ENCODE data around the gene PCDHA7.
"Not testable (repeated sequence)": the region's sequence is repeated elsewhere in the genome, so short reads cannot be mapped to it uniquely, and the experiment has no call there.

PCDHA7 gene

DNA sequence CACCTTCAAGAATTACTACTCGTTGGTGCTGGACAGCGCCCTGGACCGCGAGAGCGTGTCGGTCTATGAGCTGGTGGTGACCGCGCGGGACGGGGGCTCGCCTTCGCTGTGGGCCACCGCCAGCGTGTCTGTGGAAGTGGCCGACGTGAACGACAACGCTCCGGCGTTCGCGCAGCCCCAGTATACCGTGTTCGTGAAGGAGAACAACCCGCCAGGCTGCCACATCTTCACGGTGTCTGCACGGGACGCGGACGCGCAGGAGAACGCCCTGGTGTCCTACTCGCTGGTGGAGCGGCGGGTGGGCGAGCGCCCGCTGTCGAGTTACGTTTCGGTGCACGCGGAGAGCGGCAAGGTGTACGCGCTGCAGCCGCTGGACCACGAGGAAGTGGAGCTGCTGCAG is 11.1 kb upstream of the PCDHA7 start:
- in situ Hi-C loops (cut with HindIII; ENCODE audit: low sequenced_read_pairs), result not testable (repeated sequence)

DNA sequence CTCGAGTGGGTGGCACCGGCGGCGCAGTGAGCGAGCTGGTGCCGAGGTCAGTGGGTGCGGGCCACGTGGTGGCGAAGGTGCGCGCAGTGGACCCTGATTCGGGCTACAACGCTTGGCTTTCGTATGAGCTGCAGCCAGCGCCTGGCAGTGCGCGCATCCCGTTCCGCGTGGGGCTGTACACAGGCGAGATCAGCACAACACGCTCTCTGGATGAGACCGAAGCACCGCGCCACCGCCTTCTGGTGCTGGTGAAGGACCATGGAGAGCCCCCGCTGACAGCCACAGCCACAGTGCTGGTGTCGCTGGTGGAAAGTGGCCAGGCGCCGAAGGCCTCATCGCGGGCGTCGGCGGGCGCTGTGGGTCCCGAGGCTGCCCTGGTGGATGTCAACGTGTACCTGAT is 10.6 kb upstream of the PCDHA7 start:
- in situ Hi-C loops (cut with HindIII; ENCODE audit: low sequenced_read_pairs), result no loop called here

DNA sequence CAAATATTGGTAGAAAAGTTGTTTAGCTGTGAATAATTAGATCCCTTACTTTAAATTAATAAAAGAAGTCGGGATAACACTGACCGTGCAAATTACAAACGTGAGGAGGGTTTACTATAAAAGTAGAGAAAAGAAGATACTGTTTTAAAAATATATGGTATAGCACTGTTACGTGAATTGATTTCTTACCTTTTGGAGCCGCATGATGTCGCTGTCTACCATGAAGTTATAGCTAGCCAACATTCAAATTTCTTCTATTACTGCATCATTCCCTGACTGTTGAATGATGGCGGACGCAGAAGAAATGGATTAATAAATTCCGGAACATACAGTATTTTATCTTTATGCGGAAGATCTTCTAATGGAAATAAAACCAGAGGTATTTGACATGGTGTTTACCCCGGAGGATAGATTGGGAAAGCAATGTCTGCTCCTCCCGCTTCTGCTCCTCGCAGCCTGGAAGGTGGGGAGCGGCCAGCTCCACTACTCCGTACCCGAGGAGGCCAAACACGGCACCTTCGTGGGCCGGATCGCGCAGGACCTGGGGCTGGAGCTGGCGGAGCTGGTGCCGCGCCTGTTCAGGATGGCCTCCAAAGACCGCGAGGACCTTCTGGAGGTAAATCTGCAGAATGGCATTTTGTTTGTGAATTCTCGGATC is 6.2 kb upstream of the PCDHA7 start, which contains the start of gene PCDHA6:
TSS of gene PCDHA6 (plus strand) at position 257 of the 658 bp plus-strand sequence. CDS start at position 389, 132 bp downstream.
- in situ Hi-C loops (cut with HindIII; ENCODE audit: low sequenced_read_pairs), result no loop called here

DNA sequence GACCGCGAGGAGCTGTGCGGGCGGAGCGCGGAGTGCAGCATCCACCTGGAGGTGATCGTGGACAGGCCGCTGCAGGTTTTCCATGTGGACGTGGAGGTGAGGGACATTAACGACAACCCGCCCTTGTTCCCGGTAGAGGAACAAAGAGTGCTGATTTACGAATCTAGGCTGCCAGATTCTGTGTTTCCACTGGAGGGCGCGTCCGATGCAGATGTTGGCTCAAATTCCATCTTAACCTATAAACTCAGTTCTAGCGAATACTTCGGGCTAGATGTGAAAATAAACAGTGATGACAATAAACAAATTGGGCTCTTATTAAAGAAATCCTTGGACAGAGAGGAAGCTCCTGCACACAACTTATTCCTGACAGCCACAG is 5.7 kb upstream of the PCDHA7 start:
- in situ Hi-C loops (cut with HindIII; ENCODE audit: low sequenced_read_pairs), result no loop called here

GRCh38 chr5:140829511-140830501 is 4.3 kb upstream of the PCDHA7 start:
- in situ Hi-C loops (cut with HindIII; ENCODE audit: low sequenced_read_pairs), result not testable (repeated sequence)

DNA sequence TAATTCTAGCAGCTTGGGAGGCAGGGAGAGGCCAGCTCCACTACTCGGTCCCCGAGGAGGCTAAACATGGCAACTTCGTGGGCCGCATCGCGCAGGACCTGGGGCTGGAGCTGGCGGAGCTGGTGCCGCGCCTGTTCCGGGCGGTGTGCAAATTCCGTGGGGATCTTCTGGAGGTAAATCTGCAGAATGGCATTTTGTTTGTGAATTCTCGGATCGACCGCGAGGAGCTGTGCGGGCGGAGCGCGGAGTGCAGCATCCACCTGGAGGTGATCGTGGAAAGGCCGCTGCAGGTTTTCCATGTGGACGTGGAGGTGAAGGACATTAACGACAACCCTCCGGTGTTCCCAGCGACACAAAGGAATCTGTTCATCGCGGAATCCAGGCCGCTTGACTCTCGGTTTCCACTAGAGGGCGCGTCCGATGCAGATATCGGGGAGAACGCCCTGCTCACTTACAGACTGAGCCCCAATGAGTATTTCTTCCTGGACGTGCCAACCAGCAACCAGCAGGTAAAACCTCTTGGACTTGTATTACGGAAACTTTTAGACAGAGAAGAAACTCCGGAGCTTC is 455 bp downstream of the PCDHA7 start:
- in situ Hi-C loops (cut with HindIII; ENCODE audit: low sequenced_read_pairs), result not testable (repeated sequence)

DNA sequence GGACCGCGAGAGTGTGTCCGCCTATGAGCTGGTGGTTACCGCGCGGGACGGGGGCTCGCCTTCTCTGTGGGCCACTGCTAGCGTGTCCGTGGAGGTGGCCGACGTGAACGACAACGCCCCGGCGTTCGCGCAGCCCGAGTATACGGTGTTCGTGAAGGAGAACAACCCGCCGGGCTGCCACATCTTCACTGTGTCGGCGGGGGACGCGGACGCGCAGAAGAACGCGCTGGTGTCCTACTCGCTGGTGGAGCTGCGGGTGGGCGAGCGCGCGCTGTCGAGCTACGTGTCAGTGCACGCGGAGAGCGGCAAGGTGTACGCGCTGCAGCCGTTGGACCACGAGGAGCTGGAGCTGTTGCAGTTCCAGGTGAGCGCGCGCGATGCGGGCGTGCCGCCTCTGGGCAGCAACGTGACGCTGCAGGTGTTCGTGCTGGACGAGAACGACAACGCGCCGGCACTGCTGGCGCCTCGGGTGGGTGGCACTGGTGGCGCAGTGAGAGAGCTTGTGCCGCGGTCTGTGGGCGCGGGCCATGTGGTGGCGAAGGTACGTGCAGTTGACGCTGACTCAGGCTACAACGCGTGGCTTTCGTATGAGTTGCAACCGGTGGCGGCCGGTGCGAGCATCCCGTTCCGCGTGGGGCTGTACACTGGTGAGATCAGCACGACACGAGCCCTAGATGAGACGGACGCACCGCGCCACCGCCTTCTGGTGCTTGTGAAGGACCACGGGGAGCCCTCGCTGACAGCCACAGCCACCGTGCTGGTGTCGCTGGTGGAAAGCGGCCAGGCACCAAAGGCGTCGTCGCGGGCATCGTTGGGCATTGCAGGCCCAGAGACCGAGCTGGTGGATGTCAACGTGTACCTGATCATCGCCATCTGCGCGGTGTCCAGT is 1.8 kb downstream of the PCDHA7 start:
- in situ Hi-C loops (cut with HindIII; ENCODE audit: low sequenced_read_pairs), result no loop called here

- in situ Hi-C loops (cut with HindIII; ENCODE audit: low sequenced_read_pairs), result no loop called here
These were observed 7.2 kb downstream of the PCDHA7 start, which contains the start of gene PCDHA8 for GRCh38 chr5:140840978-140841962. Gene PCDHA8, plus strand, starts transcription at chr5:140841187. Its CDS starts 135 bp downstream, at chr5:140841322.

GRCh38 chr5:140842798-140843733 is 9.0 kb downstream of the PCDHA7 start:
- in situ Hi-C loops (cut with HindIII; ENCODE audit: low sequenced_read_pairs), result no loop called here

GRCh38 chr5:140848139-140849102 is 14.4 kb downstream of the PCDHA7 start, which contains the start of gene PCDHA9:
Gene PCDHA9, plus strand, starts transcription at chr5:140848382. Its CDS starts 114 bp downstream, at chr5:140848496.
- in situ Hi-C loops (cut with HindIII; ENCODE audit: low sequenced_read_pairs), result not testable (repeated sequence)

DNA sequence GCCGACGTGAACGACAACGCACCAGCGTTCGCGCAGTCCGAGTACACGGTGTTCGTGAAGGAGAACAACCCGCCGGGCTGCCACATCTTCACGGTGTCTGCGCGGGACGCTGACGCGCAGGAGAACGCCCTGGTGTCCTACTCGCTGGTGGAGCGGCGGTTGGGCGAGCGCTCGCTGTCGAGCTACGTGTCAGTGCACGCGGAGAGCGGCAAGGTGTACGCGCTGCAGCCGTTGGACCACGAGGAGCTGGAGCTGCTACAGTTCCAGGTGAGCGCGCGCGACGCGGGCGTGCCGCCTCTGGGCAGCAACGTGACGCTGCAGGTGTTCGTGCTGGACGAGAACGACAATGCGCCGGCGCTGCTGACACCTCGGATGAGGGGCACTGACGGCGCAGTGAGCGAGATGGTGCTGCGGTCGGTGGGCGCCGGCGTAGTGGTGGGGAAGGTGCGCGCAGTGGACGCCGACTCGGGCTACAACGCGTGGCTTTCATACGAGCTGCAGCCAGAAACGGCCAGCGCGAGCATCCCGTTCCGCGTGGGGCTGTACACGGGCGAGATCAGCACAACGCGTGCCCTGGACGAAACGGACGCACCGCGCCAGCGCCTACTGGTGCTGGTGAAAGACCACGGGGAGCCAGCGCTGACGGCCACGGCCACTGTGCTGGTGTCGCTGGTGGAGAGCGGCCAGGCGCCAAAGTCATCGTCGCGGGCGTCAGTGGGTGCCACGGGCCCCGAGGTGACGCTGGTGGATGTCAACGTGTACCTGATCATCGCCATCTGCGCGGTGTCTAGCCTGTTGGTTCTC is 16.0 kb downstream of the PCDHA7 start:
- in situ Hi-C loops (cut with HindIII; ENCODE audit: low sequenced_read_pairs), result not testable (repeated sequence)

GRCh38 chr5:140855772-140856674 is 22.0 kb downstream of the PCDHA7 start, which contains the start of gene PCDHA10:
Gene PCDHA10, plus strand, starts transcription at chr5:140855897. Its CDS starts 152 bp downstream, at chr5:140856049.
- in situ Hi-C loops (cut with HindIII; ENCODE audit: low sequenced_read_pairs), result no loop called here

GRCh38 chr5:140857177-140857986 is 23.3 kb downstream of the PCDHA7 start:
- in situ Hi-C loops (cut with HindIII; ENCODE audit: low sequenced_read_pairs), result no loop called here

DNA sequence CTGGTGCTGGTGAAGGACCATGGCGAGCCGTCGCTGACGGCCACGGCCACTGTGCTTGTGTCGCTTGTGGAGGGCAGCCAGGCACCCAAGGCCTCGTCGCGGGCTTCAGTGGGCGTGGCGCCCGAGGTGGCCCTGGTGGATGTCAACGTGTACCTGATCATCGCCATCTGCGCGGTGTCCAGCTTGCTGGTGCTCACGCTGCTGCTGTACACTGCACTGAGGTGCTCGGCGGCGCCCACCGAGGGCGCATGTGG is 23.8 kb downstream of the PCDHA7 start:
- in situ Hi-C loops (cut with HindIII; ENCODE audit: low sequenced_read_pairs), result no loop called here
